ENCODE results near the gene TAF6.

Gene TAF6

DNA sequence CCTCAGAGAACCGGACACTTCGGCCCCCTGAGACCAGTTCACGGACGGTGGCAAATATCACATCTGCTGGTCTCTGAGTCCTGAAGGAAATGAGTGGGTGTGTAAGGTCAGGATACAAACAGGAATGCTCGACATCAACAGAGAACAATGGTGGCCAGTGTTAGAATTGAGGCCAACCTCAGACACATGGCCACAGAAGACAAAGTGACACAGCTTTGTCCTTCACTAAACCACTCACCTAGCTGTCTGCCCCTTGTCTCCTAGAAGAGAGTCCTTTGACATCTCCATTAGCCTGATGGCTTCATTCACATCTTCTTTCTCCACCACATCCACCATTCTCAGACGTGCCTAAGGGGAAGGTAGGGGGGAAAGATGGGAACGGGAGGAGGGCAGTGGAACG is 26.1 kb downstream of the TAF6 start:
- no peak for DNase-seq (ENCODE audit: low read depth)

DNA sequence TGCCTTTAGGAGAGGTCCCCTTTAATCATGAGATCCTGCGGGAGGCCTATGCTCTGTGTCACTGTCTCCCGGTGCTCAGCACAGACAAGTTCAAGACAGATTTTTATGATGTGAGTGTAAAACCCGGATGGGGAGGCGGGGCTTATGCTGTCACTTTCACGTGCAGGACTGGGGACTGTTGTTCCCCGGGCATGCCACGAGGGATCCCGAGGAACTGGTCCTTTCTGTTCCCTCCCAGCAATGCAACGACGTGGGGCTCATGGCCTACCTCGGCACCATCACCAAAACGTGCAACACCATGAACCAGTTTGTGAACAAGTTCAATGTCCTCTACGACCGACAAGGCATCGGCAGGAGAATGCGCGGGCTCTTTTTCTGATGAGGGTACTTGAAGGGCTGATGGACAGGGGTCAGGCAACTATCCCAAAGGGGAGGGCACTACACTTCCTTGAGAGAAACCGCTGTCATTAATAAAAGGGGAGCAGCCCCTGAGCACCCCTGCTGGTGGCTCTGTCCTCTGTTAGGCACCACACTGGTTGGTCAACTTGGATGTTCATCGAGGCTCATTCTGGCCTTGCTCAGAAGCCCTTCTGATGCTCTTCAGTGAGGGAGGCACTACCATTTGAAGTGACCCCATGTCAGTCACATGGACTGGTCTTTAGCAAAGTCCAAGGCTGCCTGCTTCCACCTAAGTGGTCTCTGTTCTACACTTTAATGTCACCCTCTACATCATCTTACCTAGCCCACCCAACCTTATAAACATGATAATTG is 27.6 kb downstream of the TAF6 start:
- DNase-seq (ENCODE audit: low read depth), result no peak

DNA sequence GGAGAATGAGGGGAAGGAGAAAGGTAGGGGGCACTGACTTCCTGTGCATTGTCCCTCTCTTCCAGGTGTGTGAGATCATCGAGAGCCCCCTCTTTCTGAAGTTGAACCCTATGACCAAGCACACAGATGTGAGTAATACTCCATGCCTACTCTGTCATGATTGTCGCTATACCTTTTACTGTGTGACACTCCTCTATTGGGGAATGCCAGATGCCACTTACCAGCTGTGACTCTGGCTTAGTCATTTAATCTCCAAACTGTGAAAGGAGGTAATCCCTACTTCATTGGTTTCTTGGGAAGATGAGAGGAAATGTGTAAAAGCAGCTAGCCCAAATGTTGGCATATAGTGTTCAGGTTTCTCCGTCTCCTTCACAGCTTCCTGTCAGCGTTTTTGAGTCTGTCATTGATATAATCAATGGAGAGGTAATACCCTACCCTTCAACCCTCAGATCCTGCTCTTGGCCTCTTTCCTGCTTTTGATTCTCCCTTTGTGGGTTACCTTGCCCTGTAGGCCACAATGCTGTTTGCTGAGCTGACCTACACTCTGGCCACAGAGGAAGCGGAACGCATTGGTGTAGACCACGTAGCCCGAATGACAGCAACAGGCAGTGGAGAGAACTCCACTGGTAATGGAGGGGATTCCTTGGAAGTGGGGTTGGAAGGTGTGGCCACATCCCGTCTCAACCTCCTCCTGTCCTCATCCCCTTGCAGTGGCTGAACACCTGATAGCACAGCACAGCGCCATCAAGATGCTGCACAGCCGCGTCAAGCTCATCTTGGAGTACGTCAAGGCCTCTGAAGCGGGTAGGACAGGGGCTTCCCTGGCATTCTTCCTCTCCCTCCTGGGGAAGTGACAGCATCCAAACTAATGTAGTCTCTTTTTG is 28.4 kb downstream of the TAF6 start:
- no peak for DNase-seq (ENCODE audit: low read depth)

DNA sequence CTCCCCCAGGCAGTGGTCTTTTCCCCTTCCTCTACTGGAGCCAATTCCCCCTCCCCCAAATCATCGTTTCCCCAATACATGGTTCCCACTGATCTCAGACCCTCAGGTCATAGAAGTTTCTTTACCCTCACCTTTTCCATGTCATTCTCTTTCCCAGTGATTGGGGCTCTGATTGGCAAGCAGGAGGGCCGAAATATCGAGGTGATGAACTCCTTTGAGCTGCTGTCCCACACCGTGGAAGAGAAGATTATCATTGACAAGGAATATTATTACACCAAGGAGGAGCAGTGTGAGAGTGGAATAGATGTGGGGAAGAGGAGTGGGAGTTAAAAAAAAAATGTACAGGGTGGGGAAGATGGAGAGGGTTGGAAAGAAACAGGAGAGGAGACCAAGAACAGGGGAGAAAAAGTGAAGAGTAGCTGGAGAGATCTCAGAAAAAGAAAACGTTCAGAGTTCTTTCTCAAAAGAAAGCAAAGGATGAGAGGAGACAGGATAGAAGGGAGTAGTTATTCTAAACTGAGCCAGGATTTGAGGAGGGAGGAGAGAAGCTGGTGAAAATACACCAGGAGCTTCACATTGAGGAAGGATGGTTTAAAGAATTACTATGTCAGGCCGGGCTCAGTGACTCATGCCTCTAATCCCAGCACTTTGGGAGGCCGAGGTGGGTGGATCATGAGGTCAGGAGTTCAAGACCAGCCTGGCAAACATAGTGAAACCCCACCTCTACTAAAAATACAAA is 29.5 kb downstream of the TAF6 start:
- DNase-seq (ENCODE audit: low read depth), result no peak

DNA sequence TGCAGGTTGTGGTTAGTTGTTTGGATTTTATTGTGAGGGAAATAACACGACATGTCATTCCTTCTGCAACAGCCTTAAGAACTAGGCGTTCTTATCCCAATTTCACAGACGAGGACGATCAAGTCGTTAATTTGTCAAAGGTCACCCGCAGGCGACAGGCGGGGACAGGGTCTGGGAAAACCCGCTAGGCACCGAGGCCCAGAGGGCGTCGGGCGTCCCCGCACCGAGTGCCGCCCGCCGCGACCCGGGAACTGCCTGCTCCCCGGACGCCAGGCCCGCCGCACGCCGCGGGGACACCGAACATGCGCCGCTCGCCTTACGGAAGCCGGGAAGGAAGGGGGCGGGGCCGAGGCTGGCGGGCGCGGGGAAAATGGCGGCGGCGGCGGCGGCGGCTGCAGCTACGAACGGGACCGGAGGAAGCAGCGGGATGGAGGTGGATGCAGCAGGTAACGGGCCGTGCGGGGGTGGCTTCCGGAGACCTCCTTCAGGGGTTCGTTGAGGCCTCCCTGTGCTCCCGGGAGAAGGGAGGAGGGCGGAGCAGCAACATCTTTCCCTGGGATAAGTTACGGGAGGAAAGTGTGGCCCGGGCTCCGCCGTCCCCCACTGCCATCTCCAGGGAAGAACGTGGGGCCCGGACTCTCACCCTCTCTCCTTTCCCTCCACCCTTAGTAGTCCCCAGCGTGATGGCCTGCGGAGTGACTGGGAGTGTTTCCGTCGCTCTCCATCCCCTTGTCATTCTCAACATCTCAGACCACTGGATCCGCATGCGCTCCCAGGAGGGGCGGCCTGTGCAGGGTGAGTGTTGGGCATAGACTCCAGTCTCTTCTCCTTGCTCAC is 30.3 kb downstream of the TAF6 start, which contains the start of gene COPS6:
Gene COPS6, plus strand, starts transcription at position 349 of the 837 bp plus-strand sequence. Its CDS starts 22 bp downstream, at position 371.
- peak; percentile 56 for DNase-seq (ENCODE audit: low read depth)

DNA sequence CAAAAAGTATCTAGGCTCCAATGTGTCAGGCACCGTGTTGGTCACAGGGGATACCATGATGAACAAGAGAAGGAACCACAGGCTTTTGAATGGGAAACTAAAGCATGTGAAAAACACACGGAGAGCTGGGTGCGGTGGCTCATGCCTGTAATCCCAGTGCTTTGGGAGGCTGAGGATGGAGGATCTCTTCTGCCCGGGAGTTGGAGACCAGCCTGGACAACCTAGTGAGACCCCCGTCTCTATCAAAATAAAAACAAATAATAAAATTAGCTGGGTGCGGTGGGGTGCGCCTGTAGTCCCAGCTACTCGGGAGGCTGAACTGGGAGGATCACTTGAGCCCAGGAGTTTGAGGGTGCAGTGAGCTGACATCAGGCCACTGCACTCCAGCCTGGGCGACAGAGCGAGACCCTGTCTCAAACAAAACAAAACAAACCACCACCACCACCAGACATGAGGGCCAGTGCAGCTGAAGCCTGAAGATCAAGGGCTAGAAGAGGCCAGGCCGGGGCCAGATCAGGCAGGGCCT is 31.0 kb downstream of the TAF6 start:
- DNase-seq (ENCODE audit: low read depth), result no peak

DNA sequence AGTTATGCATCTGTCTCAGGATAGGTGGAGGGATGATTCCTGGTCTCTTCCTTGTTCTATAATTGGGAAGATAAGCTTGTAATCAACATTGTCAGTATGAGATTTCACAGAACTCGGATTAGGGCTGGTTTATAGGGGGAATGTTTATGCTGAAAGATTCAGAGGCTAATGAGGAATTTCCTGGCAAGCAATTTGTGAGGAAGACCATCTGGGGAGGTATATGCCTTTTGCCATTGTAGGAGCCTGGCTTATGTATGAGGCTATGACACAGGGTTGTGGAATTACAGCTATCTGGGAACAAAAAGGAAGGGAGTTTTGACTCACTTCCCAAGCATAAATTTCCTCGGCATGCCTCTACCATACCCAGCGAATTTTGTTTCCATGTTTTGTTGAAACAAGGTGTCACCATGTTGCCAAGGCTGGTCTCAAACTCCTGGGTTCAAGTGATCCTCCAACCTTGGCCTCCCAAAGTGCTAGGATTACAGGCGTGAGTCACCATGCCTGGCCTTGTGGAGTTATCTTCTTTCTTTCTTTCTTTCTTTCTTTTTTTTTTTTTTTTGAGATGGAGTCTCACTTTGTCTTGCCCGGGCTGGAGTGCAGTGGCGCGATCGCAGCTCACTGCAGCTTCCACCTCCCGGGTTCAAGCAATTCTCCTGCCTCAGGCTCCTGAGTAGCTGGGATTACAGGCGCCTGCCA is 32.0 kb downstream of the TAF6 start:
- no peak for DNase-seq (ENCODE audit: low read depth)

DNA sequence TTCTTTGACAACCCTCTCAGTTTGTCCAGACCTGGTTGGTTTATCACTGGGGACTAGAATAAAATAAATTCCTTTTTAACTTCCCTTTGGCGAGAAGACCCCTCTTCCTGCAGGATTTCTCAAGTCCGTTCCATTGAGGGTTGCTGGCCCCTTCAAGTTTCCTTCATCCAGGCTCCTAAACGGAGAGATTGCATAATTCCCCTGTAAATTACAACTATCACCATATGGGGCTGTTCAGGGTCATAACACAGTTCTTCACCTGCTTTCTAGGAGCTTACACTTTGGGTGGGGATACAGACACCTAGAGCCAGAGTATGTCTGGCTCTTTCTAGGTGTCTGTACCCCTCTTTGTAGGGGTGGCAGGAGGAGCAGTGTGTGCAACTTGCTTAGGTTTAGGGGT is 33.6 kb downstream of the TAF6 start:
- no peak for DNase-seq (ENCODE audit: low read depth)

DNA sequence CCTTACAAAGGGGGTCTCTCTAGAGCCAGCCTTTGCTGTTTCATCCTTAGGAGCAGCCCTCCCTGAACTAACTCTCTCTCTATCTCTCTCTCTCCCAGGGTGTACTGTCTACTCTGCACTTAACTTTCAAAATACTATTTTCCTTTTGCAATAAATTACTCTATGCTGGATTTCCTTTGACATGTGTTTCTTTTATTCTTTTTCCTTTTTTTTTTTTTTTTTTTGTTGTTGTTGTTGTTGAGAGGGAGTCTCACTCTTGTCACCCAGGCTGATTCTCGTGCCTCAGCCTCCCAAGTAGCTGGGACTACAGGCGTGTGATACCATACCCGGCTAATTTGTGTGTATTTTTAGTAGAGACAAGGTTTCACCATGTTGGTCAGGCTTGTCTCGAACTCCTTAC is 36.2 kb downstream of the TAF6 start:
- DNase-seq (ENCODE audit: low read depth), result no peak

DNA sequence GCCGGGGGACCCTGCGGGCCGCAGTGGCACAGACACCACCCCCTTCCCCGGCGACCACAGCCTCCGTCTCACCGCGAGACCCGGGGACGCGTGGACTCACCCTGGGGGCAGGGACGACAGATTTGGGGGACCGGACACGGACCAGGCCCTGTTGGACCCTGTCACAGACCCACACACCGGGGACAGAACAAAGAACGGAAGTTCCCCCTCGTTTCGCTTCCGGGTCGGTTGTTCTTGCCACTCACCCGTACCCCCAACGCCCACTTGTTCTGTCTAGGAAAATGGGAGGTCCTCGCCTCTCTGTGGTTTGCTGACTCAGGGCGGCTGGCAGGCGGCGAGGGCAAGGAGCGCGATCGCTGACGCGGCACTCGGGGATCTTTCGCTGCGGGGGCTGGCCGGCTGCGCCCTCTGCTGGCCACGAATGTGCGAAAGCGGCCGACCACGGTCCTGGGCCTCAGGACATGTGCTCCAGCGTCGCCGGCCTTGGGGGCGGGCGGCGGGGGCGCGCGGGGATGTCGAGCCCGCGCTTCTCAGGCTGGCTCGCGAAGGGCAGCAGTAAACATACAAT is 37.5 kb downstream of the TAF6 start, which contains the start of gene ZNF3:
Gene ZNF3, minus strand, starts transcription at position 189 of the 568 bp plus-strand sequence. CDS start 4,366 bp downstream, outside the sequence.
- DNase-seq (ENCODE audit: low read depth), result peak; percentile 97

DNA sequence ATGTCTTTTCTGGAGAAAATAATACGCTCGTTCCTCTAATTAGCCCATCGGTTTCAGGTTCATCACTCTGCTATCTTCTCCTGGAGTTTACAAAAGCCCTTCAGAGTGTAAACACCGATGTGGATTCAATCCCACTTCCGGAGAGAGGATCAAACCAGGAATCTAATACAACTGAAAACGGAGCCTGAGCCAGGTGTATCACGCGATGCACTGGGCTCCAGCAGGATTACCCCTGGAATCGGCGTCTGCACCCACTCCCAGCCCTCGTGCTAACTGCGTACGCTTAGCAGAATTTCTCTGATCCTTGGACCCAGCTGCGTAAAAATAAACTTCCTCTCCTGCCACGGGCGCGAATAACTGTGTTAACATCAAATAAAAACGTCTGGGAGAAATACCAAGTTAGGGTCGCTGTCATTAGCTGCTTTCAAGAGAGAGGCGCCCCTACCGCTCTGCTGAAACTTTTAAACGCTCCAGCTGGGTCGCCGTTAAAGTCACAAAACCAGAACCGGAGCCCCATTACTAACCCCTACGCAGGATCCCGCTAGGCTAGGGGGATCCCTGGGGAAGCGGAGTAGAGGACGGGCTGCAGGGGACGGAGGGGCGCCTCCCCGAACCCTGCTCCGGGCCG is 38.1 kb downstream of the TAF6 start:
- no peak for DNase-seq (ENCODE audit: low read depth)

DNA sequence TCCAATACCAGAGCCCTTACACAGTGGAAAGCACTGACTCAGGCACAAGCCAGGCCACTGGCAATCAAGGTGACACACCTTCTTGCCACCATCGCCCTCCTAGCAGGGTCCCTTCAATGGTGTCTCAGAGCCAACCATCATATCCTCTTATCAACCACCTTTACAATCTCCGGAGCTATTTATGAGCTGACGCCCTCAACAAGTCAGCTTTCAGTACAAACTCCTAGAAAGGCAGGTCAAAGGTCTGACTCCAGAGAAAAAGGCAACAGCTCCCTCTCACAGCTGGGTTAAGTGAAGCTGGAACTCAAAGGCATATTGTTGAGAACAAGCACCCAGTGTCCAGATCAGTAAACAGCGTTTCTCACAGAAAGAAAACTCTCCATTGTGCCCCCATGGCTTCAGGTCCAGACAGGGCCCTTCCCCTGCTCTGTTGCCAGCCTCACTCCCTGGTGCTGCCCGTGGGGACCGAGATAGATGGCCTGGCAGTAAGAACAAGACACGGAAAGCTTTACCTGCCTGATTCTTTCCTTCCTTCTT is 40.1 kb downstream of the TAF6 start:
- DNase-seq (ENCODE audit: low read depth), result no peak

DNA sequence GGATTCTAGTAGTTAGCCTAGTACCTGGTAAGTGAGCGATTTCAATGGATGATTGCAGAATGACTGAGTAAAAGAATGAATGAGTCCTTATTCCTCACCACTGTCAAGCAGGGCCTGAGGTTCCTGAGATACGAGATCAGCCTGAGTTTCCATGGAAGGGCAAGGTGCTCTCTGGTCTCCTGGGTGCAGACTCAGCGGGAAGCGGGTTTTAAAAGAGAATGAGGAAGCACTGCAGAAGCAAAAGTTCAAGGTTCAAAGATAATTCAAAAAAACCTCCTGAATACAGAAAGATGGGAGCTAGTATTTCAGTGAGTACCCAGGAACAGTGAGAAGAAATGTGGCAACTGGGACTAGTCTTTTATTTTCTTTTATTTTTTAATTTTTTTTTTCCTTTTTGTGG is 42.0 kb downstream of the TAF6 start:
- no peak for DNase-seq (ENCODE audit: low read depth)

DNA sequence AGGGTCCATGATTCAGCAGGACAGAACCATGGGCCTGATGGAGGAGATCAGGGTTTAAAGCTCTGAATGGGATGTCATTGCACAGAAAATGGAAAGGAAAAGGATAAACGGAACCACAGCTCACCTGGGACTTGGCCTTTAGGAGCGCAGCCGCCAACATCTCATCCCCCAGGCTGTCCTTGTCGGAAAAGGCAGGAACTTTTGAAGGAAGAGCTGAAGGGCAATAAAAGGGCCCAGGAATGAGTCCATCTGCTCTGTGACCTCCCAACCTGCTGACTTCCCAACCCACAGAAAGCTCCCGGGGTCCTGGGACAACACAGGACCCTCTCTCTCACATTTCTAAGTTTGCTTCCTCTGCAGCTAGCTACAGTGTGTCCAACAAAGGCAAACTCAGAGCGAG is 43.7 kb downstream of the TAF6 start:
- DNase-seq (ENCODE audit: low read depth), result no peak

DNA sequence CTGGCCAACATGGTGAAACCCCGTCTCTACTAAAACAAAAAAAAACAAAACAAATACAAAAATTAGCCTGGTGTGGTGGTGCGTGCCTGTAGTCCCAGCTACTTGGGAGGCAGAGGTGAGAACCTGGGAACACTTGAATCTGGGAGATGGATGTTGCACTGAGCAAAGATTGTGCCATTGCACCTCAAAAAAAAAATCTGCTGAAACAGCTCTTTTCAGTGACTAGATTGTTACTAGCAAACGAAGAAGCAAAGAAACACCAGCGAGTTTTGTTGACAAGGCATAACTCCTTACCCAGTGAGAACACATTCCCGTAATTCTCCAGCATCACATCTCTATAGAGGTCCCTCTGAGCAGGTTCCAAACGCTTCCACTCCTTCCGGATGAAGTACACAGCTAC is 44.3 kb downstream of the TAF6 start:
- DNase-seq (ENCODE audit: low read depth), result no peak

DNA sequence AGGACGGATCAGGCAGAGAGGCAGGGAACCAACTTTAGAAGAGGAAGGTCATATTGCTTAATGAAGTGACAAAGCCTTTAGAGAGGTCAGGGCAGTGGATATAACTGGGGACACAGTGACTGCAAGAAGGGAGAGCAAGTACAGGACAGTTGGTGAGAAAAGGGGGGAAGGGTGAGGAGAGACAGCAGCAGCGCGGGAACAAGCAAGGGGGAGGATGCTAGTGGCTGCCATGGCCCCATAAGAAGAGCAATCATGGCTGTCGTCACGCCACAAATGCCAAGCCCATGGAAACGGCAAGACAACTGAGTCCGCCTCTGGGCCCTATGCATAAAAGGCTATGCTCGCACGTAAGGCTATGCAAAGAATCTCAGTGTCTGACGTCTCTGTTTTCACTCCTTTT is 46.7 kb downstream of the TAF6 start:
- DNase-seq (ENCODE audit: low read depth), result no peak

DNA sequence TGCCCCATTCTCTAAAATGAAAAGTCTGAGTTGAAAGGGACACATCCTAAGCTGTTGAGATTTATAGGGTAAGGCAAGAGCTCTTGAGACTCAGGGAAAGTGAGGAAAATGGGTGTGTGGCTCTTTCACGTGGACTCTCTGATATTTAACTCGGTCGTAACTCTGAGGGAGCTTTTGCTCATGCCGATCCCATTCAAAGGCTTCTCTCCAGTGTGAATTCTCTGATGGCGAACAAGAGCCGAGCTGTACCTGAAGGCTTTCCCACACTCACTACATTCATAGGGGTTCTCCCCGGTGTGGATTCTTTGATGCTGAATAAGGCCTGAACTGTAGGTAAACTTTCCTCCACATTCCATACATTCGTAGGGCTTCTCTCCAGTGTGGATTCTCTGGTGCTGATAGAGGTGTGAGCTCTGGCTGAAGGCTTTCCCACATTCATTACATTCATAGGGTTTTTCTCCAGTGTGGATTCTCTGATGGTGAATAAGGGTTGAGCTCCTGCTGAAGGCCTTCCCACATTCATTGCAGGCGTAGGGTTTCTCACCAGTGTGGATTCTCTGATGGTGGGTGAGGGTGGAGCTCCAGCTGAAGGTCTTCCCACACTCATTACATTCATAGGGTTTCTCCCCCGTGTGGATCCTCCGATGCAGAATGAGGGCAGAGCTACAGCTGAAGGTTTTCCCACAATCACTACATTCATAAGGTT is 48.0 kb downstream of the TAF6 start:
- no peak for DNase-seq (ENCODE audit: low read depth)

DNA sequence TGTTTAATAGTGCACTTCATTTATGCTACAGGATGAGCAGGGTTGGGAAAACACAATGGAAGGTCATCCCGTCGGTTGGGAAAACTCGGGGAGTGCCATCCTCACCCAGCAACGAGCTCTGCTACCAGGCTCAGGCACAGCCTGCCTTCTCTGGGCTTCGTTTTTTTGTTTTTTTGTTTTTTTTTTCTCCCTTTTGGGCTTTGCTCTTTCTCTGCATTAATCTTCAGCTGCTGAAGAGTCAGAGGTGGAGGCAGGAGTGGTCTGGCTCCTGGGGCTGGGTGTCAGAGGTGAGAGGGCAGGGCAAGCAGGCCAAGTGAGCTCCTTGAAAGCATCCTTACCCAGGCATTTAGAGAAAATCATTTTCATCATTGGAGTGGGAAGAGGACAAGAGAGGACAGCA is 49.2 kb downstream of the TAF6 start:
- no peak for DNase-seq (ENCODE audit: low read depth)

DNA sequence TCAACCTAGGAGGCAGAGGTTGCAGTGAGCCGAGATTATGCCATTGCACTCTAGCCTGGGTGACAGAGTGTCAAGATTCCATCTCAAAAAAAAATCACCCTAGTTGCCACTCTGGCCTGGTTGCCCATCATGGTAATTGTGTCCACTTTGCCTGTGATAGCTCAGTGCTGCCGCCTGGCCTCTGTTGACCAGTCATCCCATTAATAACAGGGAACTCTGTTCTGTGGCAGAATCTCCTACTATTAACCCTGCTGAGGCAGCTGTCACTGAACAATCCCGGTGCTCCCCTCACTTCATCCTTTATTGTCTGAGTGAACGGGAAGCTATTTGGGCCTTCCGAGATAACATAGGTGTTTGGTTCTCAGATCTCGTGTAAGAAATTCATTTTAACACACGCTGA is 52.2 kb downstream of the TAF6 start:
- DNase-seq (ENCODE audit: low read depth), result no peak

Measured in CMK (cell line).